Myocyte (in vitro differentiated cells): ENCODE measurements around the gene SYNPO2. TPM values are rescaled to one million over a fixed set of nuclear protein-coding genes. Genes with fewer than 3 reads are reported as not detected.
A peak's percentile ranks its signal among the peaks of the same experiment; 100 is the strongest.

ENCODE experiments used
- DNase-seq: peaks from one replicate; pipeline ENCODE4 v3.0.0-alpha.2; 2012; ENCODE audit warnings: low read depth
- total RNA-seq: library from RNA; depleted of rRNA; stranded (reverse); fragments of >200 nt; gene quantifications from 2 replicates; pipeline ENCODE4 v1.2.3, GENCODE V29; 2014

The SYNPO2 gene
- total RNA-seq, 1 donor from 2014 or later: 567 TPM

GRCh38 chr4:119028296-119028695, 139.6 kb downstream of the SYNPO2 start:
- no peak for DNase-seq

GRCh38 chr4:119029847-119030535, 141.3 kb downstream of the SYNPO2 start:
- no peak for DNase-seq

- no peak for DNase-seq
Observed at GRCh38 chr4:119030536-119030890, 141.9 kb downstream of the SYNPO2 start.

- DNase-seq: no peak
Observed at GRCh38 chr4:119031218-119031617, 142.6 kb downstream of the SYNPO2 start.

GRCh38 chr4:119032921-119033685, 144.4 kb downstream of the SYNPO2 start:
- peak; percentile 63 for DNase-seq

- peak; percentile 91 for DNase-seq
Observed at GRCh38 chr4:119034276-119035008, 145.8 kb downstream of the SYNPO2 start.

GRCh38 chr4:119035951-119036737, 147.5 kb downstream of the SYNPO2 start:
- DNase-seq: peak; percentile 68

GRCh38 chr4:119037709-119038108, 149.1 kb downstream of the SYNPO2 start:
- DNase-seq: no peak

- DNase-seq: peak; percentile 80
Observed at GRCh38 chr4:119038116-119038841, 149.6 kb downstream of the SYNPO2 start.

- no peak for DNase-seq
Observed at GRCh38 chr4:119039160-119039559, 150.5 kb downstream of the SYNPO2 start.

GRCh38 chr4:119039779-119040178, 151.1 kb downstream of the SYNPO2 start:
- DNase-seq: peak; percentile 78

- no peak for DNase-seq
Observed at GRCh38 chr4:119040261-119040660, 151.6 kb downstream of the SYNPO2 start.

GRCh38 chr4:119040694-119041185, 152.1 kb downstream of the SYNPO2 start:
- peak; percentile 98 for DNase-seq

GRCh38 chr4:119041396-119041795, 152.7 kb downstream of the SYNPO2 start:
- peak; percentile 53 for DNase-seq

- DNase-seq: peak; percentile 96
Observed at GRCh38 chr4:119041951-119042560, 153.4 kb downstream of the SYNPO2 start.

- peak; percentile 97 for DNase-seq
Observed at GRCh38 chr4:119046263-119046662, 157.6 kb downstream of the SYNPO2 start.

- DNase-seq: peak; percentile 82
Observed at GRCh38 chr4:119047059-119047458, 158.4 kb downstream of the SYNPO2 start.

- DNase-seq: no peak
Observed at GRCh38 chr4:119048446-119048845, 159.8 kb downstream of the SYNPO2 start.

- DNase-seq: no peak
Observed at GRCh38 chr4:119049342-119049741, 160.7 kb downstream of the SYNPO2 start.

- no peak for DNase-seq
Observed at GRCh38 chr4:119050527-119051090, 162.0 kb downstream of the SYNPO2 start.
